Omental fat pad (tissue), 4 donors: Measurements from ENCODE around the gene GNG4. TPM values are rescaled to one million over a fixed set of nuclear protein-coding genes. Genes with fewer than 3 reads are reported as not detected.
"Not testable (repeated sequence)": the region's sequence is repeated elsewhere in the genome, so short reads cannot be mapped to it uniquely, and the experiment has no call there.

Source experiments
- ATAC-seq: fragments of 150-250 bp; one replicate; pipeline ENCODE4 v1.9.1; 2016; ENCODE audit warnings: mild to moderate bottlenecking, moderate library complexity; ENCODE audit not compliant: low FRiP score
- DNase-seq: peaks from one replicate; pipeline ENCODE4 v3.0.0-alpha.2; 2019; ENCODE audit warnings: low spot score
- CTCF ChIP-seq, 3 donors: fragments of 450-650 bp; IDR thresholded peaks; one replicate each; pipeline ENCODE4 v1.5.1; 2016 to 2017; ENCODE audit warnings: antibody characterized with exemption in 3 of 3, mild to moderate bottlenecking in 3 of 3, moderate library complexity in 2 of 3
- total RNA-seq, 4 donors: library from RNA; depleted of rRNA; stranded (reverse); fragments of >200 nt; gene quantifications; one replicate each; pipeline ENCODE4 v1.1.0, GENCODE V29; 2016

Gene GNG4
- total RNA-seq, 4 donors from 2014 or later, result 0.56 to 1.2 (median 0.93) TPM; not detected in 1

DNA sequence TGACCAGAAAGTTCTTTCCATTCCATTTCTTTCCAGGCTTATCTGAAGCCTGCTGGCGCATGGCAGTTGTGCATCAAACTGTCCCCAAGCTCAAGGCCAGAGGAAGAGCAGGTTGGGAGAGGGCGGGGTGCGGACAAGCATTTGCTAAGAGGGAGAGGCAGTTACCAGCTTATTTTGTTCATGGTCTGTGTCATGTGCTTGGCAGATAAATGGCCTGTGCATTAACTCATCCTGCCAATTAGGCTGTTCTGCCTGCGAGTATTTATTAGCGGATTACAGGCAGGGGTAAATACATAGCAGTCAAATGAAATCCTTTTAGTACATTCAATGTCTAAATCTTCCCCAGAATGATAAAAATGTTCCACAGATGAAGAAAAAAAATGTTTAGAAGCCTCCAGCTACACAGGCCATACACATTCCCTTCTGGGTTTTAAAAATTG, 96.5 kb downstream of the GNG4 start:
- TF ChIP-seq CTCF (IDR thresholded peaks at IDR 0.05), result no peak
- ATAC-seq (no peak), DNase-seq (no peak)

GRCh38 chr1:235552146-235552716, 97.4 kb downstream of the GNG4 start:
- DNase-seq (no peak), ATAC-seq (no peak)
- no peak for TF ChIP-seq CTCF (IDR thresholded peaks at IDR 0.05)

- DNase-seq, result no peak
- ATAC-seq, result no peak
- TF ChIP-seq CTCF (IDR thresholded peaks at IDR 0.05), result no peak
Measured at GRCh38 chr1:235549351-235550139, 100.0 kb downstream of the GNG4 start.

DNA sequence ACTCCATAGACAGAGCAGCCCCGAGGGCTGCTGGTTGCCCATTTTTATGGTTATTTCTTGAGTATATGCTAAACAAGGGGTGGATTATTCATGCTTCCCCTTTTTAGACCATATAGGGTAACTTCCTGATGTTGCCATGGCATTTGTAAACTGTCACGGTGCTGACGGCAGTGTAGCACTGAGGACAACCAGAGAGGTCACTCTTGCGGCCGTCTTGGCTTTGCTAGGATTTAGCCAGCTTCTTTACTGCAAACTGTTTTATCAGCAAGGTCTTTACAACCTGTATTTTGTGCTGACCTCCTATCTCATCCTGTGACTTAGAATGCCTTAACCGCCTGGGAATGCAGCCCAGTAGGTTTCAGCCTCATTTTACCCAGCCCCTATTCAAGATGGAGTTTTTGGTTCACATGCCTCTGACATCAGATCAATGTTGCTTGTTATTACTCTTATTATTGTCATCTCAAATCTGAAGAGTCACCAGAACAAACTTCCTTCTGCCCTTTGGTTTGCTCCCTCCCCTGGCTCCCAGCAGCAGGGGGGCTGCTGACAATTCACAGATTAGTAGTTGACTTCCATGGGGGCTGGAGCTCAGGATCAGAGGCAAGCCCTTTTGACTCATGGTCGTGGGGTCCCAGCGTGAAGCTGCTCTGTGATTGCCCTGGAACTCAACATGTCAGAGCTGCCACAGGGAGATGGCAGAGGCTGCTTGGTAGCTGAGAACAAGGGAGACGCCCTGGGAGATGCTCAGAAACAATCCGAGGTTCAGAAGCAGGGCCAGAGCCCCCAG, 103.0 kb downstream of the GNG4 start:
- not testable (repeated sequence) for DNase-seq, ATAC-seq

GRCh38 chr1:235545292-235545930, 104.2 kb downstream of the GNG4 start:
- ATAC-seq (no peak), DNase-seq (no peak)
- TF ChIP-seq CTCF (IDR thresholded peaks at IDR 0.05), result no peak

- not testable (repeated sequence) for ATAC-seq, DNase-seq
Measured at GRCh38 chr1:235542845-235543244, 106.7 kb downstream of the GNG4 start.

DNA sequence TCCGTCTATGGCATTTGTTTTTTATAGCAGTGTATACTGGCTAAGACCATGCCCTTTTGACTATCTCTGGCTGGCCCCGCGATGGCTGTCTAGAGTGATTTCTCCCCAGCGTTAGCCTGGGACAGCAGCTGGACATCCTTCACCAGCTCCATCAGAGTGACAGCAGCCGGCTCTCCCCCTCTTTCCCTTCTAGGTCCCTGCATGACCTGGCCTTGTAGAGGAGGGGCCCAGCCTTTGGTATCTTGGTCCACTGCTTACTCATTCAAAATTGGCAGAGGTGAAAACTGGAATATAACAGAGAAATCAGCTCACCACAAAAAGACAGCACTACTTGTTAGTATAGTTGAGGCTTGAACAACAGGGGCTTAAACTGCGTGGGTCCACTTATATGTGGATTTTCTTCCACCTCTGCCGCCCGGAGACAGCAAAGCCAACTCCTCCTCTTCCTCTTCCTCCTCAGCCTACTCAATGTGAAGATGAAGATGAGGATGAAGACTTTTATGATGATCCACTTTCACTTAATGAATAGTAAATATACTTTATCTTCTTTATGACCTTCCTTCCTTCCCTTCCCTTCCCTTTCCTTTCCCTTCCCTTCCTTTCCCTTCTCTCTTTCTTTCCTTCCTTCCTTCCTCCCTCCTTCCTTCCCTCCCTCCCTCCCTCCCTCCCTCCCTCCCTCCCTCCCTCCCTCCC, 116.0 kb downstream of the GNG4 start:
- TF ChIP-seq CTCF (IDR thresholded peaks at IDR 0.05), result no peak
- no peak for ATAC-seq
- DNase-seq, result no peak
